C4-2B (cell line): ENCODE measurements around the gene CNTN5.

Source experiments
- ZFX ChIP-seq: fragments of 450-650 bp; IDR thresholded peaks from 2 replicates; pipeline ENCODE4 v1.6.1; 2017
- TF ChIP-seq, protein P1 (sequence below): fragments of 450-650 bp; conservative IDR thresholded peaks from 2 replicates; pipeline ENCODE4 v1.5.1; 2017; ENCODE audit warnings: mild to moderate bottlenecking

DNA sequence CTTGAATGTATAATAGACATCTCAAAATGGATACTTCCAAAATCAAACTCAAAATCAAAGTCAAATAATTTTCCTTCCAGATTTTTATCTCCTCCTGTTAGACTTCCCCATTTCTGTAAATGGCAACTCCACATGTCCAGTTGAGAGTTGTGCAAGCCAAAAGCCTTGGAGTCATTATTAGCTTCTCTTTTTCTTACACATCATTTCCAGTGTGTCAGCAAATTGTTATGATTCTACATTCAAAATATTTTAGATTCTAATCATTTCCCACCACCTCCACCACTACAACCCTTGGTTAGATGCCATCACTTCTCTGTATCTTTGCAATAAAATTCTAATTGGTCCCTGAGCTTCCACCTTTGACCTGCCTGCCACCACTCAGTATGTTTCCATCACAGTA lies 155.7 kb downstream of the CNTN5 start:
- TF ChIP-seq, protein P1, sequence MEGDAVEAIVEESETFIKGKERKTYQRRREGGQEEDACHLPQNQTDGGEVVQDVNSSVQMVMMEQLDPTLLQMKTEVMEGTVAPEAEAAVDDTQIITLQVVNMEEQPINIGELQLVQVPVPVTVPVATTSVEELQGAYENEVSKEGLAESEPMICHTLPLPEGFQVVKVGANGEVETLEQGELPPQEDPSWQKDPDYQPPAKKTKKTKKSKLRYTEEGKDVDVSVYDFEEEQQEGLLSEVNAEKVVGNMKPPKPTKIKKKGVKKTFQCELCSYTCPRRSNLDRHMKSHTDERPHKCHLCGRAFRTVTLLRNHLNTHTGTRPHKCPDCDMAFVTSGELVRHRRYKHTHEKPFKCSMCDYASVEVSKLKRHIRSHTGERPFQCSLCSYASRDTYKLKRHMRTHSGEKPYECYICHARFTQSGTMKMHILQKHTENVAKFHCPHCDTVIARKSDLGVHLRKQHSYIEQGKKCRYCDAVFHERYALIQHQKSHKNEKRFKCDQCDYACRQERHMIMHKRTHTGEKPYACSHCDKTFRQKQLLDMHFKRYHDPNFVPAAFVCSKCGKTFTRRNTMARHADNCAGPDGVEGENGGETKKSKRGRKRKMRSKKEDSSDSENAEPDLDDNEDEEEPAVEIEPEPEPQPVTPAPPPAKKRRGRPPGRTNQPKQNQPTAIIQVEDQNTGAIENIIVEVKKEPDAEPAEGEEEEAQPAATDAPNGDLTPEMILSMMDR: no peak
- no peak for TF ChIP-seq ZFX
